Effector memory CD8-positive, alpha-beta T cell (primary cell): ENCODE data around the gene CALCB.
A peak's percentile ranks its signal among the peaks of the same experiment; 100 is the strongest.

ENCODE experiments used
- ATAC-seq: fragments of 150-1000 bp; cut with Tn5 transposase; replicated peaks from 2 replicates; pipeline ENCODE4 v1.10.0; 2021; ENCODE audit warnings: mild to moderate bottlenecking, moderate library complexity
- DNase-seq, 3 experiments: peaks; one replicate each; pipeline ENCODE4 v3.0.0; 2021
- H3K27ac Mint-ChIP-seq, 2 donors: one replicate each; pipeline ENCODE4 v1.8.0; 2022; ENCODE audit warnings: mild to moderate bottlenecking in 2 of 2, mixed read lengths in 2 of 2, moderate library complexity in 2 of 2
- H3K27me3 Mint-ChIP-seq, 2 donors: one replicate each; pipeline ENCODE4 v1.8.0; 2022; ENCODE audit warnings: mixed read lengths in 2 of 2
- H3K36me3 Mint-ChIP-seq: one replicate; pipeline ENCODE4 v1.8.0; 2022; ENCODE audit warnings: mild to moderate bottlenecking, moderate library complexity, mixed read lengths; ENCODE audit not compliant: insufficient read depth
- H3K4me1 Mint-ChIP-seq, 2 donors: one replicate each; pipeline ENCODE4 v1.8.0; 2022; ENCODE audit warnings: low read depth in 2 of 2, mixed read lengths in 2 of 2
- H3K4me3 Mint-ChIP-seq, 2 donors: one replicate each; pipeline ENCODE4 v1.8.0; 2022; ENCODE audit warnings: mild to moderate bottlenecking in 2 of 2, mixed read lengths in 2 of 2, moderate library complexity in 2 of 2
- H3K9me3 Mint-ChIP-seq, 2 donors: one replicate each; pipeline ENCODE4 v1.8.0; 2022; ENCODE audit warnings: mixed read lengths in 2 of 2

CALCB gene

DNA sequence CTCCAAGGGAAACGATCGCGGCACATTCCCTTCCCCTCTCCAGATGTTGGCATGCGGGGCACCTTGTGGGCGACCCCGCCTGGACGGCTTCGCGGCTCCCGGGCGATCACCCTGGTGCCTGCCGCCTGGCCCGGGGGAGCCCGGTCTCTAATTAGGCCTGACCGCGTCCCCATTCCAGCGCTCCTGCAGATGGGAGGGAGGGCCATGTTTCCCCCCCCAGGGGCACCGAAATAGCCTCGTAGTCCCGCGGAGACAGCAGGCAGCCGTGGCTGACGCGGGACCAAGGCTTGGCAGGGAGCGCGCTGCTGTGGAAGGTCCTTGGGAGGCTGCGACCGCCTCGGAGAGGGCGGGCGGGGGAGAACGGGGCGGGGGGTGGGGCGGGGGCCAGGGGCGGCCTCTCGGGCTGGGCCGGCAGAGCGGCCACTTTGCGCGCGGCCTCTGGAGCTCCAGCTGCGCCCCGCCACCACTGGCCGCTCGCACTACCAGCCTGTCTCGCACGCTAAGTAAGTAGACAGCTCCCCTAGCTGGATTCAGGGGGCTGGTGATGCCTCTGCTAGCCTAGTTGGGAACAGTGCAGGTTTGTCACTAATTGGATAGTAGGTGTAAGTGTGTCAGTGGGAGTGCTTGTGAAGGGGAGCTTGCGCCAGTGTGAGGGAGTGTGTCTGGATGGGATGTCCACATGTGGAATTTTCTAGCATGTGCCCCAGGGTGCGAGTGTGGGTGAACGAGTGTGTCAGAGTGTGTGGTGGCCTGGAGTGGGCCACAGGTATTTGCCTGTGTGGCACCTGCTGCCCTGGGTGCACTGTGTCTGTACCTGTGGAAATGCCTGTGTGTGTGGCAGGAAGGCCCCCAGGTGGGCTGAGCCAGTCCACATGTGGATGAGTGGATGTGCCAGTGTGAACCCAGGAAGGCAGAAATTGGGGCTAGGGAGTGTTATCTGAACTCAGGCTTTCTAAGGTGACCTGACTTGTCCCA is 41.4 kb downstream of the CALCB start, which contains the start of gene INSC:
Gene INSC, plus strand, starts transcription at position 423 of the 975 bp plus-strand sequence. CDS start 34,252 bp downstream, outside the sequence.
- ATAC-seq (no peak), DNase-seq (no peak)
- Mint-ChIP-seq H3K27ac (no peak within 1 kb of the TSS), H3K4me1 (peaks cover 7 to 10% of the 10 kb centered on the region in 2 donors), H3K36me3 (no peaks in the 10 kb centered on the region), H3K9me3 (no peaks in the 10 kb centered on the region), H3K4me3 (peak within 1 kb of the TSS; percentile 15 to 65), H3K27me3 (peaks cover 52 to 58% of the 10 kb centered on the region in 2 donors)

DNA sequence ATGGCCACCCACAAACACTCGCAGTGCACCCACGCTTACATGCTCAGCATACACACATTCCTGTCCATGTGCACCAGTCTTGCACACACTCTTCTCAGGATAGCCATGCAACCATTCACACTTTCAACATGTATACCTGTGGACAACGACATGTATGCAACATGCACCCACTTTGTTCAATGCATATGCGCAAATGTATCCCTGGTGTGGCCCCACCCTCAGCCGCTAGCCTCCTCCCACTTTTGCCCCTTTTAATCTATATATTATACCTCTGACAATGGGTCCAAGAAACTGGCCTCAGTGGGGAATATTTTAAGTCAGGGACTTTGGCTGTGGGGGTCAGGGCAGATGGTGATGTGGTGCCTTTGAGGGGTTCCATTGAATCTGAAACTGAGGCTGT is 42.3 kb downstream of the CALCB start:
- H3K4me1 Mint-ChIP-seq, result peaks cover 7 to 10% of the 10 kb centered on the region in 2 donors
- H3K27me3 Mint-ChIP-seq, result peaks cover 59 to 67% of the 10 kb centered on the region in 2 donors
- no peak overlapping the region for H3K27ac Mint-ChIP-seq
- no peaks in the 10 kb centered on the region for H3K9me3 Mint-ChIP-seq
- no peak for DNase-seq
- no peak overlapping the region for H3K4me3 Mint-ChIP-seq
- ATAC-seq, result no peak
- H3K36me3 Mint-ChIP-seq, result no peaks in the 10 kb centered on the region

DNA sequence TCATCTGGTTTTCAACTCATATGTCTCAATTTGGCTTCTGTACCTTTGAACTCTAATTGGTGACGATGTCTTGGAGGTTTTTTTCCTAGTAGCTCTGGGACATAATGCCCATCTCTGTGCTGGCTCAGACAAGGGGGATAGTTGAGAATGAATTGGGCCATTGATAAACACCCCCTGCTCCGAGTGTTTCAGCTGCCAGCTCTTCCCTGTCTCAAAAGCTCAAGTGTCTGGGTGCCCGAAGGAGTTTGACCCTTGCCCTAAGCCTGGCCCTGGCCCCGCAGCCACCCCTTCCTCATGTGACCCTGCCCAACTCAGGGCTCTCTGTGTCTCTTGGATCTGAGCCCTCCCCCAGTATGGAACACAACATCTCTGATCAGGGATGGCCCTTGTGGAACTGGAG is 44.4 kb downstream of the CALCB start:
- Mint-ChIP-seq H3K36me3 (no peaks in the 10 kb centered on the region), H3K27ac (no peak overlapping the region), H3K4me1 (peaks cover 7 to 10% of the 10 kb centered on the region in 2 donors), H3K4me3 (no peak overlapping the region), H3K9me3 (no peaks in the 10 kb centered on the region), H3K27me3 (peaks cover 71 to 76% of the 10 kb centered on the region in 2 donors)
- no peak for DNase-seq
- ATAC-seq, result no peak

DNA sequence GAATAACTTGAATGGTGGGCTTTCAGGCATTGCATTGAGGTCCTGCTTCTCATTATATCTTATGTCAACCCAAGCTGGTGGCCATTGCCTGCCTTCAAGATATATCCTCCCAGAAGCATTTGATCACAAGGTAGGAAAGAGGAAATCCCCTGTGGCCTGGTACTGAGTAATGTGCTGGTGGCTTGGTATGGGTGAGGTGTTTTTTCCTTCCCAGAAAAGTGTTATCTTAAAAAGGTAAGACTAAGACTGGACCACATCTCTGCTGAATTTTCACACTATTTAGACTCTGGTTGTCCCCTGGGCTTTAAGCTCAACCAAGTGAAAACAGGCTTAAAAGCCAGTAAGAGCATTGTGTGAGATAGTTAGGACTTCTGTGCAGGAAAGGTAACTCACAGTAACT is 45.0 kb downstream of the CALCB start:
- Mint-ChIP-seq H3K4me3 (no peak overlapping the region), H3K4me1 (peaks cover 5 to 7% of the 10 kb centered on the region in 2 donors), H3K36me3 (no peaks in the 10 kb centered on the region), H3K9me3 (no peaks in the 10 kb centered on the region), H3K27me3 (peaks cover 73 to 80% of the 10 kb centered on the region in 2 donors), H3K27ac (no peak overlapping the region)
- ATAC-seq, result no peak
- DNase-seq, result no peak

DNA sequence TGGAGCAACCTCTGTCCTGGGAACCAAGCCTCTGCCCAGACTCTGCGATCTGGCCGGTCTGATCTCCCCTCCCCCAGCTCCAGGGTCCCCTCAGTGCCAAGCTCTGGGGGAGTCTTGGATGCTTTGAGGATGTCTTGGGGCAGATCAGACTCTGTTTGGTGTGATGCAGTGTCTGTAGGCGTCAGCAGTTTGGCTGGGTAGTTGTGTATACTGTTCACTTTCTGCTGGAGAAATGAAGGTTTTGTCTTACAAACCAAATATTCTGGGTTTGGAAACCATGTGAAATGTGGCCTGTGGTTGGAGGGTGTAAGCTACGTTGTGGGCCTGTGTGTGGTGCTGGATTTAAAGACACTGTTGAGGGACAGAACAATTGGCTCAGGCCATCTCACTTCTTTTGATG is 46.0 kb downstream of the CALCB start:
- Mint-ChIP-seq H3K36me3 (no peaks in the 10 kb centered on the region), H3K9me3 (no peaks in the 10 kb centered on the region), H3K27me3 (peaks cover 69 to 81% of the 10 kb centered on the region in 2 donors), H3K27ac (no peak overlapping the region), H3K4me3 (no peak overlapping the region), H3K4me1 (peaks cover 0 to 3% of the 10 kb centered on the region in 2 donors)
- ATAC-seq, result no peak
- no peak for DNase-seq

DNA sequence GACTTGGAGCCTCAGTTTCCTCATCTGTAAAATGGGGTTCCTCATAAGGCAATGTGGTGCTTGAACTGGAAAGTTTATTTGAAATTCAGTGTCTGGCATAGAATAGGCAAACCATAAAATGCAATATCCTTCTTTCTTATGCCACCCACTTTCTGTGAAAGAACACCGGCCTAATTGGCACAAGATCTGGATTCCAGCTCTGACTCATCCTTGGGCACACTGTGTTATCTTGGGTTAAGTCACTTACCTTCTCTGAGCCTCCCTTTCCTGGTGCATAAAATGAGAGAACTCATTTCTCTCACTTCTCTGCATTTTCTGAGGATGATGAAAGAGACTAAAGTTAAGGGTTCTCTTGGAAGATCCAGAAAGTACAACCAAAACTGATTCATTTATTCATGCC is 46.4 kb downstream of the CALCB start:
- H3K9me3 Mint-ChIP-seq, result no peaks in the 10 kb centered on the region
- DNase-seq (no peak), ATAC-seq (no peak)
- H3K27me3 Mint-ChIP-seq, result peaks cover 70 to 81% of the 10 kb centered on the region in 2 donors
- no peak overlapping the region for H3K4me3 Mint-ChIP-seq
- no peaks in the 10 kb centered on the region for H3K36me3 Mint-ChIP-seq
- H3K4me1 Mint-ChIP-seq, result peaks cover 0 to 2% of the 10 kb centered on the region in 2 donors
- no peak overlapping the region for H3K27ac Mint-ChIP-seq

DNA sequence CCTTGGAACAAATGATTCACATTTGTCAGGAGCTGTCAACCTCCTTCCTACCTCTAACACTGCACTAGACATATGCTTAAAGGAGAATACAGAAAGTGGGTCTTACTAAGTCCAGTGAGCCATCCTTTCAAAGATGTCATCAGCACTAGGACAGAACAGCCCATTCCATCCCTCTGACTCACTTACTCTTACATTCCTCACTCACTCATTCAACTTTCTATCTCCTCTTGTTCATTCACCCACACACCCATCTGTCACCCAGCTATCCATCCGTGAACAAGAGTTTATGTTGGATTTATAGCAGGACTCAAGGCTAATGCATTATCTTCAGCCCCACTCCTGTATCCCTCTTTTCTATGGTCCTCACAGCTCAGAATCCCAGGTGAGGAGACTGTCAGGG is 50.5 kb downstream of the CALCB start:
- no peak for ATAC-seq
- Mint-ChIP-seq H3K4me3 (no peak overlapping the region), H3K27ac (no peak overlapping the region), H3K36me3 (no peaks in the 10 kb centered on the region), H3K9me3 (no peaks in the 10 kb centered on the region), H3K4me1 (no peaks in the 10 kb centered on the region), H3K27me3 (peaks cover 53 to 63% of the 10 kb centered on the region in 2 donors)
- DNase-seq, result no peak

DNA sequence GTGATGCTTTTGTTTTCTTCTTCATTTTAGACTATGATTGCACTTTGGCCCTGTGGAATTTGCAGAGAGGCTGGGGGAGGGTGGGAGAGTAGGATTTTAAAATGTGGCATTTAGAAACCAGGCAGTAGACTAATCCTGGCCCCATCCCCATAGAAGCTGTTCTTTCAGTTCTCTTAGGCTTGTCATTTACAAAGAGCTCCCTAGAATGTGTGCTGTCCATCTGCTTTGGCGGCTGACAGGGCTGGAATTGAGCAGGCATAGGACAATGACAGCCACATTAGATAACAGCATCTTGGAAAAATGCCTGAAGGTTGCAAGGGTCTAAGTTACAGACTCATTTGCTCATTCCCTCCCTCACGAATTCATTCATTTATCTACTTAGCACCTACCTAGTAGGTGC is 51.1 kb downstream of the CALCB start:
- Mint-ChIP-seq H3K4me3 (no peak overlapping the region), H3K4me1 (no peaks in the 10 kb centered on the region), H3K27ac (no peak overlapping the region), H3K27me3 (peaks cover 49 to 57% of the 10 kb centered on the region in 2 donors), H3K36me3 (no peaks in the 10 kb centered on the region), H3K9me3 (no peaks in the 10 kb centered on the region)
- no peak for DNase-seq
- ATAC-seq, result no peak

DNA sequence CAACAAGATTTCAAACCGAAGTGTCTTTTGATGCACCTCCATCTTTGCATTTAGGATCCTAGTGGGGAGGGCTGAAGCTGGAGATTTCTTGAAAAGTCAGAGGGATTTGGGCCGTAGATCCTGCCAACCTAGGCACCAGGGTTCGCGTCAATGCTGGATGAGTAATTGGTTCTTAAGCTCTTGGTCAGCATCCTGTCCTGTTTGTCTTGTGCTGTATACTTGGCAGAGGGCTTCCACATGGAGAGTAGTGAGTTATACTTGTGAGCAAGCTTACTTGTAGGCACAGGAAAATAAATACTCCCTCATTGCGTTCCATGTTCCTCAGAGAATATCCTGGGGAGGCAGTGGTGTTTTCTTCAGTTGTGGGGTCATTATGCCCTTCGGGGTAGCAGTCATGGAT is 53.9 kb downstream of the CALCB start:
- Mint-ChIP-seq H3K27ac (no peak overlapping the region), H3K4me3 (no peak overlapping the region), H3K4me1 (no peaks in the 10 kb centered on the region), H3K9me3 (no peaks in the 10 kb centered on the region), H3K27me3 (peaks cover 32 to 40% of the 10 kb centered on the region in 2 donors), H3K36me3 (no peaks in the 10 kb centered on the region)
- no peak for DNase-seq
- ATAC-seq, result no peak
